Kasumi-1 (cell line): ENCODE measurements around the gene ENPP6.
"Not testable (repeated sequence)": the region's sequence is repeated elsewhere in the genome, so short reads cannot be mapped to it uniquely, and the experiment has no call there.

Experiments used
- DNase-seq, 2 experiments: peaks; one replicate each; lab custom pipeline; 2025; lab: John Stamatoyannopoulos, UW

The ENPP6 gene

GRCh38 chr4:184148738-184149637 is 68.7 kb downstream of the ENPP6 start:
- no peak for DNase-seq

DNA sequence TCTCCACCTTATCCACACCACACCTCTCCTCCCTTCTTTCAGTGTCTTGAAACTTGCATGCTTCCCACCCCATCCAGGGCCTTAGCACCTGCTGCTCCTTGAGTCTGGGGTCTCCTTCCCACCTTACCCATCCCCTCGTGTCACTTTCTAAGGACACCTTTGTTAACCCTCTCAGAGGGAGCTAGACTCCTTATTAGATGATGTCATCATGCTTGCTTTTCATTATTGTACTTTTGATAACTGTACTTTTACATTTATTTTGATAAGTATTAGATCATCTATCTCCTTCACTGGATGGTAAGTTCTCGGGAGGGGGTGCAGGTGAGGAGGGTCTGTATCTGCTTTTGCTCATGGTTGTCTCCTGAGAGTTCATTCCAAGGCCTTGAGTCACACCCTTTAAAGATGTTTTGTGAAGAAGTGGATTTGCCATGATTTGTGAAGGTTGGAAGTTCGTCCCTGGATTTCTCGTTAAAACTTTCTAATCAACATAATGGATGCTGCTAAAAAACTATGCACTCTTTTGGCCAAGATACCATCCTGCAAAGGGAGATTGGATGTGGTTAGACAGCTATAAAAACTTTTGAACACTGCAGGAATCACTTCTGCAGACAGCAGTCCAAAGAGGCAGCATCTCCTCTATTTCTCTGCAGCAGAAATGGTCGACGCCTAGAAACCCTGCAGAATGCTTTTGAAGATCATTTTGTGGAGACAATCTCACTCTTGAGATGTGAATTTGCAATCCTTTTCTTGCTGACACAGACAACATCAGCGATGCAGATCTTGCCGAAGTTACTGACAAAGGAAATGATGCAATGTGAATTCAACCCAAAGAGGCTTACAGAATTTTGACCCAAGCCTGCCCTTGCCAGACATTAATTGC is 69.6 kb downstream of the ENPP6 start:
- peak in 1 of 2 experiments; percentile 16 for DNase-seq

GRCh38 chr4:184146951-184147350 is 70.7 kb downstream of the ENPP6 start:
- DNase-seq: no peak

DNA sequence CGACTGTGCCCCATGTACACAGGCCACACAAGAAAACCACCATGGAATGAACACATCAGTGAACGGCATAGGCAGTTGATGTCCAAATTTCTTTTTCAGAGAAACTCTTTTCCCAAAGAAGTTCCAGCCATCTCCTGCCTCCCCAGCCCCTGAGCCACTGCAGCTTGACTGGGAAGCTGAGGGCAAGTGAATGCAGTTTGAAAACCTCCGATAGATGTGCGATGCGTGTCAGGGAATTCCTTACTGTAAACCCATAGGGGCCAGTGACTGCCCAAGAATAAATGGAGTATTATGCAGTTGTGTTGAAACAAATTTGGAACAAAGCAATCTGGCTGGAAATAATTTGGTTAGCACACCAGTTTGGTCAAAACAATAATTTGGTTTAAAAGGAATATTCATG is 72.1 kb downstream of the ENPP6 start:
- DNase-seq: no peak

DNA sequence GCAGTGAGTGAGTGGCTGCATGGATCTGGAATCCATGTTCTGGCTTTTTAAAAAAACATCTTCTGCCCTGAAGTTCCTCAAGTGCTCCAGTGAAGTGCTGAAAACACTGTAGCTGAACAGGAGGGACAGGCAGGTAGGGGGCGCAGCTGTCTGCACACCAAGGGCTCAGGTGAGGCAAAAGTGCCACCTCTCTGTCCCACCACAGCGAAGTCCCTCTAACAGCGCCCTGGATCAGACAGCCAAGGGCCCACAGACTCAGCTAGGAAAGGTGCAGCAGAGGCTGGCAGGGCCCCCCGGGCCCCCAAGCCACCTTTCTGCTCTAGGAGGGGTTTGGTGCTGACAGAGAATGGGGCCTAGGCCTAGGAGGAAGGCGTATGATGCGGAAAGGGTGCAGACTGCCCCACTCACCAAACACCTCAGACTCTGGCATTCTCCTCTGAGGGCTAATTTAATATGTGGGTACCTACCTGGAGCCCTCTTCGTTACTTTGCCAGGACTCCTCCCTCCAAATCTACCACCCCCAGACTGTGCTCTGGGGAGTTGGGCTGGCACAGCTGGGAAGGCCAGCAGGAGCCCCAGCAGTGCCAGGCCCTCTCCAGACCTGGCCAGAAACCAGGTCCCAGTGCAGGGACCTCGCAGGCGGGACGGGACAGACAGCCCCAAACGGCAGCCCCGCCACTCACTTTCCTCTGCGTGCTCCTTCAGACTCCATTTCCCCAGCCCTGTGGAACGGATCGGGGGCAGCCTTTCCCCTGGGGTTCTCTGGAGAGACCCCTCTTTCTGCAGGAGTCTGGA is 73.7 kb downstream of the ENPP6 start:
- DNase-seq: no peak

- DNase-seq: no peak
Observed at GRCh38 chr4:184142121-184143000, 75.3 kb downstream of the ENPP6 start.

DNA sequence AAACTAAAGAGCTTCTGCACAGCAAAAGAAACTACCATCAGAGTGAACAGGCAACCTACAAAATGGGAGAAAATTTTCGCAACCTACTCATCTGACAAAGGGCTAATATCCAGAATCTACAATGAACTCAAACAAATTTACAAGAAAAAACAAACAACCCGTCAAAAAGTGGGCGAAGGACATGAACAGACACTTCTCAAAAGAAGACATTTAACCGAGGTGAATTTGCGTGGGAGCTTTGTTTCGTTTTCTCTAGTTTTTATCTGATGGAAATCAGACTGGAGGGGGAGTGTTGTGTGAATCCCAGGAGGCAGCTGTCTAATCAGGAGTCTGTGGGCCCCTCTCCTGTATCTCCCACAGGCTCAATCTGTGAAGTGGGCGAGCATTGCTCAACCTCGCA is 76.8 kb downstream of the ENPP6 start:
- not testable (repeated sequence) for DNase-seq

DNA sequence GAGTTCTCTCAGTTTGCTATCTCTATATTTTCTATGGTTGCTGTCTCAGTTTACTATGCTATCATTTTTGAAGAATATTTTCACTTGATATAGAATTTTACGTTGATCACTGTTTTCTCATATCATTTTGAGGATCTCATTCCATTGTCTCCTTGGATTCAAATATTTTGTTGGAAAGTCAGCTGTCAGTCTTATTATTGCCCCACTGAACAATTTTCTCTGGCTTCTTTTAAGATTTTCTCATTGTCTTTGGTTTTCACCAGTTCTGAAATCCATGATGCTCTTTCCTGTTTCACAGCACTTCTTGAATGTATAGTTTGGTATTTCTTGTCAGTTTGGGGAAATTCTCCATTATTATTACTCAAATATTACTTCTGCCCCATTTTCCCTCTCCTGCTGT is 81.1 kb downstream of the ENPP6 start:
- DNase-seq: peak; percentile 19 to 23

DNA sequence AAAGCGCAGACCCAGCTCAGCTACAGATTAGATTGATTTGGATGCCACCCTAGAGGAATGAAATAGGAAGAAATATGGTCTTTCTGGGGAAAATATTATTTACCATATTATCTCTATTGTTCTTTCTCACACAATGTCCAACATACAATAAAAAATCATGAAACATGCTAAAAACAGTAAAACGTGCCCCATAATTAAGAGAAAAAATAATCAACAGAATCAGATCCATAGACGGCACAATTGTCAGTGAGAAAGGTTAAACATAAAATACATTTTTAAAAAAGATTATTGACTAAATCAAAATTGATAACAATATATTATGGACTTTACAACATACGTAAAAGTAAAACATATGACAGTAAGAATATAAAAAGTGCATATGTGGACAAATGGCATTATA is 90.9 kb downstream of the ENPP6 start:
- no peak for DNase-seq

DNA sequence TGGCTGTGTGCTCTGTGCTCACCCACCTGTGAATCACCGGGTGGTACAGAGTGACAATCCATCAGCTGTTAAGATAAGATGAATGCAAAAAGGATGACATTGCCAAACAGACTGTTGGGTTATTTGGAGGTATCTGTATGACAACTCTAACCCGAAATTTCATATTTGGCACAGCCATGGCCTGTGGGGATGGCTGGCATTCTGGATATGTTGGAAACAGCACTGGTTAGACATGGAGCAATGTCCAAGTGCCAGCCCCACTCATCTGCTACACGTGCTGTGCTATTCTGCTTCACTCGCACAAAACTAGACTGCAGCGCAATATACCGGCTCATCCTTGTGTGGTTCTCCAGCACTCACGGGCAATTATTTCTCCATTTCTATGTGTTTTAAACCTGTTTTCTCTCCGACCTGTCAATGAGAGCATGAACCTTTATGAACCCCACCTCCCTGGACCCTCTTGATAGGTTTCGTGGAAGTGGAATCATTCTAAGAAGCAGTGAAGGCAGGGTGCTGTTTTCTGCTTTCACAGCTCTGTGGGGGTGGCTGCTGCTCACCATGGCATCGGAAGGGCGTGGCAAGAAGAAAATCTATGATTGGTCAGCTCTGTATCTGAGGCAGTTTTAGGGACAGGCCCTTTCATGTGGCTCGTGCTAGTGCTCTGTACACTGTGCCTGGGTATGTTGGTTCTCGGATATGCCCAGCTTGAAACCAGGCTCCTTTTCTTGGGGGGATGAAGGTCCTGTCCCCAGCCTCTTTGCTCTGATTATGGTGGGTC is 94.9 kb downstream of the ENPP6 start:
- DNase-seq: no peak

DNA sequence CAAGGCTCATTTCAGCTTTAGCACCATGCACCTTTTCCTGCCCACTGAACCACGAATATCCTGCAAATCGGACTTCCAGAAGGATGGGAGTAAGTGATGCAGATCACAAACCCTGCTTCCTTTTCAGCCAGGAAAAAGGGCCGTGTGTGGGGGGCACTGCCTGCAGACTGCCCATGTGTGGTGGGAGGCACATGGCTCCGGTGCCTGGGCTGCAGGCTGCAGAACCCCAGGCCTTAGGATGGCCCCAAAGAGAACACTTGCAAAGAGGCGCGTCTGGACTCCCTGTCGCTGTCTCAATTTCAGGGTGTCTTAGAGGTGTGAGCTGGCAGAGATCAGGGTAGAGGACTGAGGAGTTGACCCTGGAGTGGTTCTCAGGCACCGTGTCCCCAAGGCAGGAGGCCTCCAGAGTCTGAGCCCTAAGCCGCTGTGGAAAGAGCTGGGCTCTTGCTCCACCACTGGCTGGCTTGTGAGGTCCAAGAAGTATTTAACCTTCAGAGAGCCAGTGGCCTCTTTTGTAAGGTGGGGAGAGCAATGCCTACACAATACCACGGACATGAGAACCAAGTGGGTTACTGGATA is 97.0 kb downstream of the ENPP6 start:
- no peak for DNase-seq

DNA sequence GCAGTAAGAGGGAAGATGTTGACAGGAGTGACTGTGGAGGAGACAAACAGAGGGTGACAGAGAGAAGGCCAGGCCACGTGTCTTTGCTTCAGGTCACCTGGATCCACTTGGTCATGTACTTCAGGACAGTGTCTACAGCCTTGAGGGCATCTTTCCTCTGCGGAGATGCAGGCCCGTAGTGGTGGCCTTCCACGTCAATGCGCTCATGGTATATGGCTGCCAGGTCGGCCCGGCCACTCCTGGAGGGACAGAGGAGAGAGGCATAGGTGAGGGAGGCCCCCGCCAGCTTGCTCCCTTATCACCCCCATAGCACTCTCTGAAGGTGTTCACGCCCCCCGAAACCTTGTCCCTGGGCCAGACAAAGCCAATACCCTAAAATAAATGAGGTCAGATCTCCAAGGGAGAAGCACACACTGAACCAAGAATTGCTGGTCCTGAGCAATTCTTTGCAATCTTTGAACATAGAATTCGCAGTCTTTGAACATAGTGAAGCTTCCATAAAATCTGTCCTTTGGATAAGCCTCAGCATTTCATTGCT is 99.9 kb downstream of the ENPP6 start:
- DNase-seq: no peak

DNA sequence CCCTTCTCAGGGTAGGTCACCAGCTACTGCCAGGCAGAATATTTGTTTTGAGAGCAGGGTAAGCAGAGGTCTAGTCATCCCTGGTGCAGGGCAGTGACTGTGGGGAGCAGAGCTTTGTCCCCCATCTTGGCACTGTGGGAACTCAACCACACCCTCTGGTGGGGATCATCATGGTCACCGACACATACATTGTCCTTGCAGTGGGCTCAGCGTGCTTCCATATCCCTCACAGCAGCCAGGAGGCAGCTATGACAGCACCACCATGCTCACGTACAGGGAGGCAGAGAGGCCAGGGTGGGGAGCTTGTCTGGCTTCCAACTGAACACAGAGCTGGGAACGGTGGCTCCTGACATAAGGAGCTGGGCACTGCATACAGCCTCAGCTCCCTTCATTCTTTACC is 102.3 kb downstream of the ENPP6 start:
- DNase-seq: no peak

DNA sequence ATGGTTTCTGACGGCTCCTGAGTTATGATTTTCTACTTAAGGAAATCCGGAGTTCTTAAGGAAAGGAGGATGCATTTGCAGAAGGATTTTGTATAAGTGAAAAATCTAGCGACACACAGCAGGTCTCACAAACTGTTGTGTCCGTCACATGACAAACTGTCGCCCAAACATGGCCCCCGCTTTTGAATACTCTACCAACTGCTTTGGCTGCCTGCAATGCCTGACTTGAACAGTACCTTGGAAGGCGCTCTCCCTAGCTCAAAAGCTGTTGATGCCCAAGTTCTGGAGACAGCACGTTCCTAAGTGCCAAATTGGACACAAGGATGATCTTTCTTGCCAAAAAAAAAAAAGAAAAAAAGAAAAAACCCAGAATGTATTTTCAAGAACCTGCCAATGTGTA is 103.2 kb downstream of the ENPP6 start:
- DNase-seq: no peak

- DNase-seq: no peak
Observed at GRCh38 chr4:184112006-184112550, 105.6 kb downstream of the ENPP6 start.

DNA sequence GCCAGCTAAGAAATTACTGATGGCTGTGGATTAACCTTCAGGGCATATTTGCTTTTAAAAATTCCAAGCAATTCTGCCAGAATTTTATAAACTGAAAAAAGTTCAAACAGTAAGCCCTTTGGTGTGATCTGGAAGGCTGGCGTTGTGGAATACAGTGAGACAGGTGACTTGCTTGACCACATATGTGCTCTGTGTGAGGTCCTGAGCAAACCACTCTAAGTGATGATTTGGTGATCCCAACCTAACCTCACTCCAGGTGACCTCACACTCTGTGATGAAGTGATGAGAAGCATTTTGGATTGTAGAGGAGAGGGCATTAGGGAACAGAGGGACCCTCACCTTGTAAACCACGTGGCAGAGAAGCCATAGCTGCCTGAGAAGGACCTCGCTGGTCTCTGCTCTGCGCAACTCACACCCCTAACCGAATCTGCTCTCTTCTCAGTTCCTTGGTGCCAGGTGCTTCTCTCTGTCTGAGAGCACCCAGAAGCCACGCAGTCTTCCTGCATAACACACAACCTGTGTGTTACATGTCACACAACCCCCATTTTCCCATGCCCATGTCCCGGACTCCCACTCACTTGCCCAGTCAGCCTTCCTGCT is 106.3 kb downstream of the ENPP6 start:
- DNase-seq: no peak

GRCh38 chr4:184110452-184111224 is 107.0 kb downstream of the ENPP6 start:
- DNase-seq: no peak

DNA sequence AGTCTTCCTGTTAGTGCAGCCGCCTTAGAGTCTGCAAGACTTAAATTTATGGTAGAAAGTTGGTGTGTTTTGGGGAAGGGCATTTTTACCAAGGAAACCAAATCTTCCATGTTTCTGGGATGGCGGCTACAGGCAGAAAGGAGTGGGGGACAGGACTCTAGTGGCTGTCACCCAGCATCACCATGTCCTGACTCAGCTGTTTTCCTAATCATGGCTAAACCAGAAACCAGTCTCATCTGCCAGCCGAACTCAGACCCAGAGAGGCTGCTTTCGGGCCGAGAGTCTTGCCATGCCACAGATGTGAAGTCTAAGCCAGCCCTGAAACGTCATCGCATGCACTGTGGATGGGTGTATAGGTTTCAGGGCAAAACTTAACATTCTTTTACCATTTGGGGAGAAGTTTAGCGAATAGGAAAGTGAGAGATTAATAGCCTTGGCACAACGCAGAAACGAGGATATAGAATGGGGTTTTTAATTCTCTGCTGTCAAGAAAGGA is 109.6 kb downstream of the ENPP6 start:
- no peak for DNase-seq
